Neural crest cell (in vitro differentiated cells): Measurements from ENCODE around the gene CHST6. TPM values are rescaled to one million over a fixed set of nuclear protein-coding genes. Genes with fewer than 3 reads are reported as not detected.
"Not testable (repeated sequence)": the region's sequence is repeated elsewhere in the genome, so short reads cannot be mapped to it uniquely, and the experiment has no call there.

Source experiments
- DNase-seq: peaks from one replicate; pipeline ENCODE4 v3.0.0; 2021; ENCODE audit warnings: low read depth, mixed read lengths, low spot score
- H3K27ac Mint-ChIP-seq: one replicate; pipeline ENCODE4 v1.8.0; 2021; ENCODE audit warnings: mild to moderate bottlenecking, mixed read lengths; ENCODE audit not compliant: unreplicated experiment
- H3K27me3 Mint-ChIP-seq: 2 replicates; pipeline ENCODE4 v1.8.0; 2021; ENCODE audit warnings: low read depth, mild to moderate bottlenecking, mixed read lengths
- H3K36me3 Mint-ChIP-seq: 2 replicates; pipeline ENCODE4 v1.8.0; 2021; ENCODE audit warnings: low read depth, mild to moderate bottlenecking, mixed read lengths
- H3K4me1 Mint-ChIP-seq: 2 replicates; pipeline ENCODE4 v1.8.0; 2021; ENCODE audit warnings: mixed read lengths
- H3K4me3 Mint-ChIP-seq: one replicate; pipeline ENCODE4 v1.8.0; 2021; ENCODE audit warnings: mild to moderate bottlenecking, mixed read lengths
- H3K9me3 Mint-ChIP-seq: 2 replicates; pipeline ENCODE4 v1.8.0; 2021; ENCODE audit warnings: mixed read lengths
- CTCF ChIP-seq: fragments of 200-600 bp; sonication (generic); conservative IDR thresholded peaks from 2 replicates; pipeline ENCODE4 v1.5.0; 2021; ENCODE audit warnings: antibody characterized with exemption, mild to moderate bottlenecking
- long read RNA-seq: library from polyadenylated mRNA; unstranded; transcript quantifications from one replicate; pipeline ENCODE4 v2.0.0, GENCODE V29; 2020
- total RNA-seq: library from RNA; stranded (reverse); gene quantifications from 2 replicates; pipeline ENCODE4 v1.2.1, GENCODE V29; 2021

The CHST6 gene
- total RNA-seq: 22.4 and 23.1 TPM in 2 replicates
- long read RNA-seq, partial matches to known transcripts: 0 of 2 reads
- long read RNA-seq, other reads (novel, unspliced or antisense): 2 of 2 reads

- peaks cover 8% of the 10 kb centered on the region for H3K27me3 Mint-ChIP-seq
- H3K27ac Mint-ChIP-seq: peak within 1 kb of the TSS; percentile 87
- peaks cover 12% of the 10 kb centered on the region for H3K4me1 Mint-ChIP-seq
- H3K4me3 Mint-ChIP-seq: peak within 1 kb of the TSS; percentile 91
- H3K9me3 Mint-ChIP-seq: no peaks in the 10 kb centered on the region
- peak; percentile 59 for DNase-seq
- no peak for TF ChIP-seq CTCF
- H3K36me3 Mint-ChIP-seq: no peaks in the 10 kb centered on the region
These were observed at the start of gene CHST6 for GRCh38 chr16:75495076-75495674. CHST6 (minus strand) TSS chr16:75495441; CDS start chr16:75479828, 15,613 bp downstream.

GRCh38 chr16:75542462-75542861 lies 47.2 kb upstream of the CHST6 start:
- H3K27me3 Mint-ChIP-seq, H3K27ac Mint-ChIP-seq: not testable (repeated sequence)

GRCh38 chr16:75541236-75541635 lies 46.0 kb upstream of the CHST6 start:
- Mint-ChIP-seq H3K4me3 (no peak overlapping the region), H3K9me3 (no peaks in the 10 kb centered on the region), H3K4me1 (no peaks in the 10 kb centered on the region), H3K27me3 (no peaks in the 10 kb centered on the region), H3K36me3 (peaks cover 4% of the 10 kb centered on the region), H3K27ac (no peak overlapping the region)
- no peak for TF ChIP-seq CTCF
- no peak for DNase-seq

More at GRCh38 chr16:75542462-75542861, 47.2 kb upstream of the CHST6 start:
- not testable (repeated sequence) for H3K9me3 Mint-ChIP-seq, DNase-seq, H3K36me3 Mint-ChIP-seq, H3K4me1 Mint-ChIP-seq, H3K4me3 Mint-ChIP-seq

- not testable (repeated sequence) for H3K9me3 Mint-ChIP-seq, H3K4me3 Mint-ChIP-seq, H3K27me3 Mint-ChIP-seq, H3K27ac Mint-ChIP-seq, DNase-seq, H3K4me1 Mint-ChIP-seq, H3K36me3 Mint-ChIP-seq
These were observed 43.8 kb upstream of the CHST6 start for GRCh38 chr16:75538882-75539565.

- Mint-ChIP-seq H3K4me3 (no peak overlapping the region), H3K27me3 (no peaks in the 10 kb centered on the region), H3K4me1 (no peaks in the 10 kb centered on the region), H3K27ac (no peak overlapping the region), H3K36me3 (no peaks in the 10 kb centered on the region), H3K9me3 (no peaks in the 10 kb centered on the region)
- TF ChIP-seq CTCF: no peak
- DNase-seq: no peak
These were observed 42.5 kb upstream of the CHST6 start for GRCh38 chr16:75537776-75538175.

GRCh38 chr16:75535901-75536300 lies 40.7 kb upstream of the CHST6 start, which contains the start of gene CHST5:
CHST5 (minus strand) TSS chr16:75536108; CDS start chr16:75530384, 5,724 bp downstream.
- no peak for DNase-seq
- Mint-ChIP-seq H3K4me1 (no peaks in the 10 kb centered on the region), H3K27me3 (no peaks in the 10 kb centered on the region), H3K27ac (peak within 1 kb of the TSS; percentile 27), H3K4me3 (no peak within 1 kb of the TSS), H3K9me3 (no peaks in the 10 kb centered on the region), H3K36me3 (no peaks in the 10 kb centered on the region)
- no peak for TF ChIP-seq CTCF
